ENCODE data around the gene DGKI. TPM values are rescaled to one million over a fixed set of nuclear protein-coding genes. Genes with fewer than 3 reads are reported as not detected.
"Not testable (repeated sequence)": the region's sequence is repeated elsewhere in the genome, so short reads cannot be mapped to it uniquely, and the experiment has no call there.

DGKI gene
- total RNA-seq, 1 experiment from 2014 or later = 0.39 TPM

DNA sequence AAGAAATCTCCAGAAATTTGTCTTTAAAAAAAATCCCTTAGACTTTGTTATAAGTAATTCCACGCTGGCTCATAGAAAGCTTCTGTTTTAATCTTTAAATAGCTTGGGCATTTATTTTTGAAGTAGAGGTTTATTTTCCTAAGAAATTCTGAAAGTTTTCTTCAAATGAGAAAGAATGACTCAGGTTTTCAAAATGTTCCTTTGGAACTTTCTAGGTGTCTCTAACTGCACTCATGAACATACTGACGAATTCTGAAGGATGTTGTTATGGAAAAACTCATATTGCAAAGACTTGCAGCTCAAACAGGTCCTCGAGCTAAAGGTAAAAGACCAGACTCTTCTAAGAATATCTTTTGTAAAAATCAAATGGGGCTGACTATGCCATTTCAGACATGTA, 10.7 kb downstream of the DGKI start:
- no peak for DNase-seq (ENCODE audit: low spot score)
- H3K4me1 ChIP-seq (ENCODE audit: insufficient read depth, low read length, poor library complexity, severe bottlenecking) = no peaks in the 10 kb centered on the region
- intact Hi-C loops (cut with micrococcal nuclease; ENCODE audit: unreplicated experiment) = no loop called here
- BruUV-seq (replicated peaks) = no TSS peak
- TF ChIP-seq, protein P1, sequence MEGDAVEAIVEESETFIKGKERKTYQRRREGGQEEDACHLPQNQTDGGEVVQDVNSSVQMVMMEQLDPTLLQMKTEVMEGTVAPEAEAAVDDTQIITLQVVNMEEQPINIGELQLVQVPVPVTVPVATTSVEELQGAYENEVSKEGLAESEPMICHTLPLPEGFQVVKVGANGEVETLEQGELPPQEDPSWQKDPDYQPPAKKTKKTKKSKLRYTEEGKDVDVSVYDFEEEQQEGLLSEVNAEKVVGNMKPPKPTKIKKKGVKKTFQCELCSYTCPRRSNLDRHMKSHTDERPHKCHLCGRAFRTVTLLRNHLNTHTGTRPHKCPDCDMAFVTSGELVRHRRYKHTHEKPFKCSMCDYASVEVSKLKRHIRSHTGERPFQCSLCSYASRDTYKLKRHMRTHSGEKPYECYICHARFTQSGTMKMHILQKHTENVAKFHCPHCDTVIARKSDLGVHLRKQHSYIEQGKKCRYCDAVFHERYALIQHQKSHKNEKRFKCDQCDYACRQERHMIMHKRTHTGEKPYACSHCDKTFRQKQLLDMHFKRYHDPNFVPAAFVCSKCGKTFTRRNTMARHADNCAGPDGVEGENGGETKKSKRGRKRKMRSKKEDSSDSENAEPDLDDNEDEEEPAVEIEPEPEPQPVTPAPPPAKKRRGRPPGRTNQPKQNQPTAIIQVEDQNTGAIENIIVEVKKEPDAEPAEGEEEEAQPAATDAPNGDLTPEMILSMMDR (conservative IDR thresholded peaks at IDR 0.05; ENCODE audit: low read depth, low read length) = no peak
- no peak for TF ChIP-seq EZH2 (IDR thresholded peaks at IDR 0.05; ENCODE audit: borderline replicate concordance, low read depth, low read length, poor library complexity, severe bottlenecking)
- no peaks in the 10 kb centered on the region for H3K36me3 ChIP-seq (ENCODE audit: insufficient read depth, low read length, poor library complexity, severe bottlenecking)
- no peak overlapping the region for H3K27ac ChIP-seq (ENCODE audit: low read depth, low read length, poor library complexity, severe bottlenecking)
- CTCF ChIA-PET = no interaction called here
- POLR2A ChIA-PET (ENCODE audit: low non-redundant PET) = no interaction called here
- H3K9me3 ChIP-seq (ENCODE audit: low read depth, low read length, poor library complexity, severe bottlenecking) = no peaks in the 10 kb centered on the region
- H3K27me3 ChIP-seq (replicated peaks; ENCODE audit: insufficient read depth, low read depth, low read length, poor library complexity) = peaks cover 6% of the 10 kb centered on the region
- no peak overlapping the region for H3K4me3 ChIP-seq (ENCODE audit: low read depth, low read length, poor library complexity, severe bottlenecking)

DNA sequence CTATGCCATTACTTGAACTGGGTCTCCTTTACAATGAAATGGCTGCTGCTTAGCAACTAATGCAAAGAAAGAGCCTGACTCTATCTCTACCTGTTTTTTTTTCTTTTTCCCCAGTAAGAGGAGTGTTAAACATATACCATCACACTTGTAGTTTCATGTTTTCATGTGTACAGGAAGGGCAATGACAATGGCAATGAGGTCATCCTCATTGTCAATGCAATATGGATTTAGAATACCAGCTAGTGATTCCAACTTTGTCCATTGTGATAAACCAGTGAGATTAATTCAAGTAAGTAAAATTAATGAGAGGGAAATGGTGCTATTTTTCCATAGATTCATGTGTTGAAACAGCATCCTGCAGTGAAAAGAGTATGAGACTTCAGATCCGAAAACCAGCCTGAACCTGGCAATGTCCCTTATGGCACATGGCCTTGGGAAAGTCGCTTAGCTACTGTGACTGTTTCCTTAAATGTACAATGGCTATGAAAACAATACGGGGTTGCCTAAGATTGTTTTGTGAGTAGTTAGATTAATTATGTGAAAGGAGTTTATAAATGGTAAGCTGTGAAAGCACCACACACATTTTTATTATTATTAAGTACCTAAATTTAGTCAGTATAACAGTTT, 11.2 kb downstream of the DGKI start:
- Histone ChIP-seq H3K4me3 (ENCODE audit: low read depth, low read length, poor library complexity, severe bottlenecking) (no peak overlapping the region), H3K27me3 (replicated peaks; ENCODE audit: insufficient read depth, low read depth, low read length, poor library complexity) (peaks cover under 1% of the 10 kb centered on the region), H3K9me3 (ENCODE audit: low read depth, low read length, poor library complexity, severe bottlenecking) (no peaks in the 10 kb centered on the region), H3K27ac (ENCODE audit: low read depth, low read length, poor library complexity, severe bottlenecking) (no peak overlapping the region), H3K36me3 (ENCODE audit: insufficient read depth, low read length, poor library complexity, severe bottlenecking) (no peaks in the 10 kb centered on the region), H3K4me1 (ENCODE audit: insufficient read depth, low read length, poor library complexity, severe bottlenecking) (no peaks in the 10 kb centered on the region)
- BruUV-seq (replicated peaks) = no TSS peak
- intact Hi-C loops (cut with micrococcal nuclease; ENCODE audit: unreplicated experiment) = no loop called here
- ChIA-PET CTCF (no interaction called here), POLR2A (ENCODE audit: low non-redundant PET) (no interaction called here)
- TF ChIP-seq EZH2 (IDR thresholded peaks at IDR 0.05; ENCODE audit: borderline replicate concordance, low read depth, low read length, poor library complexity, severe bottlenecking) = no peak
- TF ChIP-seq, protein P1 (conservative IDR thresholded peaks at IDR 0.05; ENCODE audit: low read depth, low read length) = no peak
- DNase-seq (ENCODE audit: low spot score) = no peak

DNA sequence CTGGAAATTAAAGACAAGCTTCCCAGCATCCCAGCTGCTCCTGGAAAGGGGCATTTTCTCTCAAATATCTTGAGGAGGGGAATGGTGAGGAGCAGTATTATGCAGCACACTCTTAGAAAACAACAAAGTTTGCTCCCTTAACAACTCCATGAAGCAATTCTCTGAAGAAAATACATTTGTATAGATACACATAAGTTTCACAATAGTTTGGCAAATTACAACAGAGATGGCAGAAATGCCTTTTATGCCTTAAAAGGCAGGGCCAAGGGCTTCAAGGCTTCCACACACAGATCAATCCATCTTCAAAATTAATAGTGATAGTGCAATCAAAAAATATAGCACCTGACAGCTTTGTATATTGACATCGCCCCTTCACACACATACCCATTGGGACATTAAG, 12.2 kb downstream of the DGKI start:
- H3K4me1 ChIP-seq (ENCODE audit: insufficient read depth, low read length, poor library complexity, severe bottlenecking) = no peaks in the 10 kb centered on the region
- POLR2A ChIA-PET (ENCODE audit: low non-redundant PET) = no interaction called here
- H3K9me3 ChIP-seq (ENCODE audit: low read depth, low read length, poor library complexity, severe bottlenecking) = no peaks in the 10 kb centered on the region
- no peaks in the 10 kb centered on the region for H3K36me3 ChIP-seq (ENCODE audit: insufficient read depth, low read length, poor library complexity, severe bottlenecking)
- BruUV-seq (replicated peaks) = no TSS peak
- no peaks in the 10 kb centered on the region for H3K27me3 ChIP-seq (replicated peaks; ENCODE audit: insufficient read depth, low read depth, low read length, poor library complexity)
- no peak for DNase-seq (ENCODE audit: low spot score)
- CTCF ChIA-PET = no interaction called here
- H3K27ac ChIP-seq (ENCODE audit: low read depth, low read length, poor library complexity, severe bottlenecking) = no peak overlapping the region
- intact Hi-C loops (cut with micrococcal nuclease; ENCODE audit: unreplicated experiment) = no loop called here
- H3K4me3 ChIP-seq (ENCODE audit: low read depth, low read length, poor library complexity, severe bottlenecking) = no peak overlapping the region
- TF ChIP-seq, protein P1 (conservative IDR thresholded peaks at IDR 0.05; ENCODE audit: low read depth, low read length) = no peak
- TF ChIP-seq EZH2 (IDR thresholded peaks at IDR 0.05; ENCODE audit: borderline replicate concordance, low read depth, low read length, poor library complexity, severe bottlenecking) = no peak

DNA sequence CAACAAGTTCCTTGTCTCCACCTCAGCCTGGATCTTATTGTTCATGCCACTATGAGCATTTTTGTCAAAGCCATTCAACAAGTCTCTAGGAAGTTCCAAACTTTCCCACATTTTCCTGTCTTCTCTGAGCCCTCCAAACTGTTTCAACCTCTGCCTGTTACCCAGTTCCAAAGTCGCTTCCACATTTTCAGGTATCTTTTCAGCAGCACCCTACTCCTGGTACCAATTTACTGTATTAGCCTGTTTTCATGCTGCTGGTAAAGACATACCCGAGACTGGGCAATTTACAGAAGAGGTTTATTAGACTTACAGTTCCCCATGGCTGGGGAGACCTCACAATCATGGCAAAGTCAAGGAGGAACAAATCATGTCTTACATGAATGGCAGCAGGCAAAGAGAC, 13.8 kb downstream of the DGKI start:
- H3K27me3 ChIP-seq (replicated peaks; ENCODE audit: insufficient read depth, low read depth, low read length, poor library complexity); POLR2A ChIA-PET (ENCODE audit: low non-redundant PET); H3K9me3 ChIP-seq (ENCODE audit: low read depth, low read length, poor library complexity, severe bottlenecking); H3K4me3 ChIP-seq (ENCODE audit: low read depth, low read length, poor library complexity, severe bottlenecking); intact Hi-C loops (cut with micrococcal nuclease; ENCODE audit: unreplicated experiment); CTCF ChIA-PET; H3K36me3 ChIP-seq (ENCODE audit: insufficient read depth, low read length, poor library complexity, severe bottlenecking); DNase-seq (ENCODE audit: low spot score); BruUV-seq (replicated peaks); H3K27ac ChIP-seq (ENCODE audit: low read depth, low read length, poor library complexity, severe bottlenecking); H3K4me1 ChIP-seq (ENCODE audit: insufficient read depth, low read length, poor library complexity, severe bottlenecking): not testable (repeated sequence)
